Astrocyte of the cerebellum (primary cell): ENCODE results near the gene LMF1.
"Not testable (repeated sequence)": the region's sequence is repeated elsewhere in the genome, so short reads cannot be mapped to it uniquely, and the experiment has no call there.

Source experiments
- DNase-seq: peaks from one replicate; pipeline ENCODE4 v3.0.0-alpha.2; 2011; ENCODE audit warnings: low read depth
- H3K4me3 ChIP-seq: 2 replicates; pipeline ENCODE4 v1.5.1; 2011; ENCODE audit warnings: mild to moderate bottlenecking, low read depth, low read length, moderate library complexity
- CTCF ChIP-seq: IDR thresholded peaks from 2 replicates; pipeline ENCODE4 v1.5.1; 2012; ENCODE audit warnings: low read length, low read depth, moderate library complexity, mild to moderate bottlenecking; ENCODE audit errors: missing control alignments
- in situ Hi-C: cut with HindIII; loops from 2 replicates; pipeline ENCODE4 v1.10.0; 2017; ENCODE audit warnings: low sequenced_read_pairs

The LMF1 gene

GRCh38 chr16:822174-822908, 148.4 kb downstream of the LMF1 start:
- no peak for TF ChIP-seq CTCF
- DNase-seq = no peak
- in situ Hi-C loops = no loop called here
- H3K4me3 ChIP-seq = no peak overlapping the region

DNA sequence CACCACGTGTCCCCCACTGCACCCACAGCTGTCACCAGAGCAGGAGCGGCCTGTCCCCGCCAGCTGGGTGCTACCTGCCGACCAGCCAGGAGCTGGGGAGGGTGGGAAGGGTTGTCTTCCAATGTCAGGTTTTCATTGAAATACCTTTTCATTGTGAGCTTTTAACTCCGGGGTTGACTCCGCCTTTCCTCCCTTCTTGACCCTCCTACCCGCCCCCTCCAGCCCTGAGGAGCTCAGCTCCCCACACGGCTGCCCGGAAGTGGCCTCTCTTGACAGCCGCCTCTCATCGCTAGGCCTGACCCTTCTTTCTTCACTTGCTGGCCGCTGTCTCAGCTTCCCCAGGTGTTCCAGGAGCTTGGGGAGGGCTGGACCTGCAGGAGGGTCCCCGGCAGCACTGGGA, 149.0 kb downstream of the LMF1 start:
- no peak for DNase-seq
- in situ Hi-C loops = no loop called here
- no peak for TF ChIP-seq CTCF
- no peak overlapping the region for H3K4me3 ChIP-seq

DNA sequence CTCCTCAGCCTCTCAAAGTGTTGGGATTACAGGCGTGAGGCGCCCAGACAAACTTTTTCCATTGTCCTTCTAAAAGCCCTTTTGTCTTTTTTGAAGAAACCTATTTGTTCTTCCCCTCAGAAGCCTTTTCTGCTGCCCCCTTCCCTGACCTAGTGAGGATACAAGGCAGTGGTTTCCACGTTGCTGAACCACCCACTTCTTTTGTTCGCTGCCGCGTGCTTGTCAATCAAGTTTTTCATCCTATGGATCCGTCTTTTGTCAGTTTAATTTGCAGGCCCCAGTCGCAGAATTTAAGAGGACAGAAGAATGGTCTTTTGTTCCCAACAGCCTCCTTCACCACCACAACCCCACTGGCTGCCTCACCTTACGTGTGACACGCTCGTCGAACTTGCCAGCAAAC, 150.0 kb downstream of the LMF1 start:
- TF ChIP-seq CTCF = no peak
- no peak overlapping the region for H3K4me3 ChIP-seq
- no peak for DNase-seq
- in situ Hi-C loops = no loop called here

GRCh38 chr16:820044-820408, 150.8 kb downstream of the LMF1 start:
- in situ Hi-C loops, DNase-seq, H3K4me3 ChIP-seq: not testable (repeated sequence)

- no peak overlapping the region for H3K4me3 ChIP-seq
- in situ Hi-C loops = no loop called here
- no peak for TF ChIP-seq CTCF
- DNase-seq = no peak
Observed at GRCh38 chr16:819336-820043, 151.3 kb downstream of the LMF1 start.

DNA sequence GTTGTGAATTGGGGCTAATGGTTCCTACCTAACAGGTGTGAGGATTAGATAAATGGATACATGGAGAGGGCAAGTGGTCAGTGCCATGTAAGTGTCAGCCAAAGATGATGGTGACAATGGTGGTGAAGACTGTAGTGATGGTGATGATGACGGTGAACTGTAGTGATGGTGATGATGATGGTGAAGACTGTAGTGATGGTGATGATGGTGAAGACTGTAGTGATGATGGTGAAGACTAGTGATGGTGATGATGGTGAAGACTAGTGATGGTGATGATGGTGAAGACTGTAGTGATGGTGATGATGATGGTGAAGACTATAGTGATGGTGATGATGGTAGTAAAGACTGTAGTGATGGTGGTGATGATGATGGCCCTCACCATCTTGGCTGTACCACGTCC, 152.2 kb downstream of the LMF1 start:
- in situ Hi-C loops = no loop called here
- no peak for TF ChIP-seq CTCF
- no peak for DNase-seq
- no peak overlapping the region for H3K4me3 ChIP-seq

GRCh38 chr16:818132-818531, 152.7 kb downstream of the LMF1 start:
- H3K4me3 ChIP-seq = no peak overlapping the region
- no peak for TF ChIP-seq CTCF
- in situ Hi-C loops = no loop called here
- no peak for DNase-seq
